Liver (tissue), 3 donors: ENCODE data around the gene CACNG3.
"Not testable (repeated sequence)": the region's sequence is repeated elsewhere in the genome, so short reads cannot be mapped to it uniquely, and the experiment has no call there.

Source experiments
- ATF3 ChIP-seq: IDR thresholded peaks from 2 replicates; pipeline ENCODE4 v1.6.1; 2016; ENCODE audit warnings: antibody characterized with exemption
- CTCF ChIP-seq: fragments of 150-350 bp; IDR thresholded peaks from 2 replicates; pipeline ENCODE4 v1.5.1; 2017; ENCODE audit warnings: improper control_type of control experiment, low read depth, low read length; ENCODE audit not compliant: missing input control
- EGR1 ChIP-seq, 2 donors: IDR thresholded peaks; 2 replicates each; pipeline ENCODE4 v1.6.1; 2016 to 2018; ENCODE audit warnings: antibody characterized with exemption in 2 of 2, low read depth in 2 of 2
- GABPA ChIP-seq, 2 donors: IDR thresholded peaks in 1 of 2; conservative IDR thresholded peaks in 1 of 2; 2 replicates each; pipeline ENCODE4 v1.6.1; 2016; ENCODE audit warnings: antibody characterized with exemption in 2 of 2, mild to moderate bottlenecking in 1 of 2, moderate library complexity in 1 of 2
- JUND ChIP-seq, 2 donors: IDR thresholded peaks; 2 replicates each; pipeline ENCODE4 v1.6.1; 2016; ENCODE audit warnings: antibody characterized with exemption in 2 of 2
- MAX ChIP-seq: IDR thresholded peaks from 2 replicates; pipeline ENCODE4 v1.6.1; 2016; ENCODE audit warnings: antibody characterized with exemption
- RAD21 ChIP-seq, 2 donors: IDR thresholded peaks; 2 replicates each; pipeline ENCODE4 v1.6.1; 2016; ENCODE audit warnings: antibody characterized with exemption in 2 of 2, mild to moderate bottlenecking in 2 of 2
- REST ChIP-seq: IDR thresholded peaks from 2 replicates; pipeline ENCODE4 v1.6.1; 2016; ENCODE audit warnings: antibody characterized with exemption, mild to moderate bottlenecking
- SP1 ChIP-seq: IDR thresholded peaks from 2 replicates; pipeline ENCODE4 v1.6.1; 2018; ENCODE audit warnings: antibody characterized with exemption, mild to moderate bottlenecking
- TAF1 ChIP-seq: conservative IDR thresholded peaks from 2 replicates; pipeline ENCODE4 v1.6.1; 2016; ENCODE audit warnings: antibody characterized with exemption, mild to moderate bottlenecking
- YY1 ChIP-seq: IDR thresholded peaks from 2 replicates; pipeline ENCODE4 v1.6.1; 2016; ENCODE audit warnings: antibody characterized with exemption, mild to moderate bottlenecking
- donor health status: healthy.
- donor health status: healthy.

- TF ChIP-seq EGR1 (IDR thresholded peaks at IDR 0.05; ENCODE audit: low read depth in 2 of 2); REST; CTCF; SP1; ATF3; TAF1; MAX; RAD21 (IDR thresholded peaks at IDR 0.05); GABPA (IDR thresholded peaks at IDR 0.05 in 1 of 2, conservative IDR thresholded peaks at IDR 0.05 in 1 of 2); JUND (IDR thresholded peaks at IDR 0.05); YY1: not testable (repeated sequence)
These were observed 17.3 kb upstream of the CACNG3 start for GRCh38 chr16:24238846-24239245.
